Stimulated activated CD8-positive, alpha-beta memory T cell treated with anti-CD3 and anti-CD28 coated beads, Interleukin-4, amount 100 ng/mL, for 48 hours (primary cell): ENCODE data around the gene GRIN1.

Experiments
- DNase-seq: peaks from one replicate; pipeline ENCODE4 v3.0.0-alpha.2; 2020

The GRIN1 gene

GRCh38 chr9:137198051-137198901 is 59.3 kb downstream of the GRIN1 start:
- DNase-seq: no peak

- no peak for DNase-seq
Measured at GRCh38 chr9:137198902-137199283, 59.9 kb downstream of the GRIN1 start.

GRCh38 chr9:137199411-137200121 is 60.6 kb downstream of the GRIN1 start:
- no peak for DNase-seq

DNA sequence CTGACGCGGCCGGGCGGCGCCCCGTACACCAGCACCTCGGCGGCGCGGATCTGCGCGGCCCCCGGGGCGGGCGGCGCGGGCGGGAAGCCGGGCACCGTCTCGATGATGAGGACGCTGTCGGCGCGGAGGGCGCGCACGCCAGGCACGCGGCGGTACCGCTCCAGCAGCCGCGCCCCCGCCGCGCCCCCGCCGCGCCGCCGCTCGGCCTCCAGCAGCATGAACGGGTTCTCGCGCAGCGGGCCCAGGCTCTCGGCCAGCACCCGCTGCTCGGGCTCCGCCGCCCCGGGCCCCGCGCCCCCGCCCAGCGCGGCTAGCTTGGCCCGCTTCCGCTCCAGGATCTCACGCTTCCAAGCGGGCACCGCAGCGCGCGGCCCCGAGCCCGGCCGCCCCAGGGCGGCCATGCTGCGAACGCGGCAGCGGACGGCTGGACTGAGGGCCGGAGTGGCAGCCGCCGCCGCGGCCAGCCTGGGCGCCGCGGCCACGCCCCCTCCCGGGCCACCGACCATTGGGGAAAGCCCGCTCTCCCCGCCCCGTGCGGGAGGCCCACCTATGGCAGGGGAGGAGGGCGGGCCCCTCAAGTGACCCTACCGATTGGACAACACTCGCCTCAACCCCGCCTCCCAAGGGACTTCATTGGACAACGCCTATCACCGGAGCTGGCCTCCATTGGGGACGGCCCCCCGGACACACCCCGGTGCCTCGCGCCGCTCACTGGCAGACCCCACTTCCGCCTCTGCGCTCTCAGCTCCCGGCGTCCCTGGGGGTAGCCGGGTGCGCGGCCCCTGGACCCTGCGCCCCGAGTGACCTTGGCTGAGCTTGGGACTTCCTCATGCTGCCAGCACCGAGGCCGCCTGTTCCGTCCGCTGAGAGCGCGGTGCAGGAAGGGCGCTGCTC is 61.6 kb downstream of the GRIN1 start, which contains the start of gene TPRN:
TSS of gene TPRN (minus strand) at position 431 of the 894 bp plus-strand sequence. CDS start at position 401, 30 bp downstream.
- peak; percentile 99 for DNase-seq

- no peak for DNase-seq
Measured at GRCh38 chr9:137201205-137201868, 62.4 kb downstream of the GRIN1 start.

DNA sequence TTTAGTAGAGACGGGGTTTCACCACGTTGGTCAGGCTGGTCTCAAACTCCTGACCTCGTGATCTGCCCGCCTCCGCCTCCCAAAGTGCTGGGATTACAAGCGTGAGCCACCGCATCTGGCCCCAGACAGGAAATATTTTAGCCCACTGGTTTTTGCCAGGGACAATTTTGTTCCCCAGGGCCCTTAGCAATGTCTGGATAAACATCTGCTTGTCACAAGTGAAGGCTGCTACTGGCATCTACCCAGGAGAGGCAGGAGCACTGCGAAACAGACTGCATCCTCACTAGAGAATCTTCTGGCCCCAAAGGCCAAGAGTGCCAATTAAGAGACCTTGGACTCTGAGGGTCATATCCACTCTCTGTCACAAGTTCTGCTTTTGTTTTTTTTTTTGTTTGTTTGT is 64.0 kb downstream of the GRIN1 start:
- DNase-seq: no peak

- DNase-seq: no peak
Measured at GRCh38 chr9:137204731-137205125, 65.8 kb downstream of the GRIN1 start.

DNA sequence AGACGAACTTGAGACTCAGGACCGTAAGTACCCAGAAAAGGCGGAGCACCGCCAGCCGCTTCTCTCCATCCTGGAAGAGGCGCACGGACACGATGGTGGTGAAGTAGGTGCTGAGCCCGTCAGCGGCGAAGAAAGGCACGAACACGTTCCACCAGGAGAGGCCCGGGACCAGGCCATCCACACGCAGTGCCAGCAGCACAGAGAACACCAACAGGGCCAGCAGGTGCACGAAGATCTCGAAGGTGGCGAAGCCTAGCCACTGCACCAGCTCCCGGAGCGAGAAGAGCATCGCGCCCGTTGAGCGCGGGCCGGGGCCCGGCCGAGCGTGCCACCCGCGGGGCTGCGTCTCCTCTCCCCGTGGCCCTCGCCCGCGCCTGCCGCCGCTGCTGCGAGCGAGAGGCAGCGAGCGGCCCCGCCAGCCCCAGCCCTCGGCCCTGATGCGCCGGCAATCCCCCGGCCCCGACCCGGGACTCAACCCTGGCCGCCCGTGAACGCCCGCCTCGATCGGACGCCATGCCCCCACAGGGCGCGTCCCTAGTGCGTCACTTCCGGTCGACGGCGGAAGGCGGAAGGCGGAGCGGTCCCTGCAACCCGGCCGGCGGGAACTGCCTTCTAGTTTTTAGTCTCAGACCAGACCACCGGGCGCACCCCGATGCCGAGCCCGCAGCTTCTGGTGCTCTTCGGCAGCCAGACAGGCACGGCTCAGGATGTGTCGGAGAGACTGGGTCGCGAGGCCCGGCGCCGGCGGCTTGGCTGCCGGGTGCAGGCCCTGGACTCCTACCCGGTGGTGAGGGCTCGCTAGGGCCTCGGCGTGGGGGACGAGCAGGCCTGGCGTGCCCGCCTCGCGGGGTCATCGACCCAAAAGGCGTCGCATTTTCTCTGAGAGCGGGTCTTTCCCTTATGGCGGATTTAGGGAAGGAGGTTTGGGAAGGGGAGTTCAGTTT is 66.4 kb downstream of the GRIN1 start, which contains the start of the genes NDOR1 and TMEM203:
TSS of gene NDOR1 (plus strand) at position 575 of the 944 bp plus-strand sequence. CDS start at position 653, 78 bp downstream.
TSS of gene TMEM203 (minus strand) at position 523 of the 944 bp plus-strand sequence. CDS start at position 289, 234 bp downstream.
- DNase-seq: peak; percentile 98

DNA sequence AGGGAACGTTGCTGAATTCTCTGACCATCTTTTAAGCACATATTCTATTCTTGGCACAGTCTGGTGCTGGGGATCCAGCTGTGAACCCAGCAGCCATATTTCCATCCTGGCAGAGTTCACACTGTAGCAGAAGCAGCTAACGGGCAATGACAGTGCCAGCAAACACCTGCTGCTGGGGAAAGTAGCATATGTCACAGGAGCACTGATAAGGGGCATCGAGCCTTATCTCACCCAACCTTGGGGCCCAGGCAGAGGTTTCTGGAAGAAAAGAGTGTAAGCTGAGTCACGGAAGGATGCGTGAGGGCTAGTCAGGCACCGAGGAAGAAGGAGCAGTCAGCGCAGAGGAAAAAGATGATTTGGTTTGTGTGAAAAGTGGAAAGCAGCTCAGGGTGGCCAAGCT is 67.6 kb downstream of the GRIN1 start:
- DNase-seq: no peak

- DNase-seq: no peak
Measured at GRCh38 chr9:137211532-137211931, 72.6 kb downstream of the GRIN1 start.

DNA sequence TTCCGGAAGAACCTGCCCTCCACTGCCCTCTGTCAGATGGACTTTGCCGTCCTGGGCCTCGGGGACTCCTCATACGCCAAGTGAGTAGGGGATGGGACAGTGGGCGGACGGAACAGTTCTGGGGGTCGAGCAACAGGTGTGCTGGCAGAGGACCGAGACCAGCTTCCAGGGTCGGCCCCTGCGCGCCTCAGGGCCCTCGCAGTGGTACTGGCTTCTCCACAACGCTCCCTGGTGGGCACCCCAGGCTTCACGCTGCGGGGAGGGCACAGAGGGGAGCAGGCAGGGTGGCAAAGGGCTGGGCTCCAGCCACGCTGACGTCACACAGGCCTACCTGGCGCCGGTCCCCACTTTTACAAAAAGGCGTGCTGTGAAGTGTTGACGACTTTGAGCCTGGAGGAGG is 73.6 kb downstream of the GRIN1 start:
- no peak for DNase-seq

GRCh38 chr9:137213160-137214060 is 74.5 kb downstream of the GRIN1 start:
- no peak for DNase-seq

DNA sequence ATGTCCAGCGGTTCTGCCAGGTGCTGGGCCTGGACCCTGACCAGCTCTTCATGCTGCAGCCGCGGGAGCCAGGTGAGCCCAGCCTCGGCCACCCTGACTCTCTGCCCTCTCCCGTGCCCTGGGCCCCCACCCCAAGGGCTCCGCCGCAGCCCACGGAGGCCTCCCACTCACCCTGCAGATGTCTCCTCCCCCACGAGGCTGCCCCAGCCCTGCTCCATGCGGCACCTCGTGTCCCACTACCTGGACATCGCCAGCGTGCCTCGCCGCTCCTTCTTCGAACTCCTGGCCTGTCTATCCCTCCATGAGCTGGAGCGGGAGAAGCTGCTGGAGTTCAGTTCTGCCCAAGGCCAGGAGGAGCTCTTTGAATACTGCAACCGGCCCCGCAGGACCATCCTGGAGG is 75.7 kb downstream of the GRIN1 start:
- DNase-seq: no peak

GRCh38 chr9:137215196-137215986 is 76.4 kb downstream of the GRIN1 start:
- DNase-seq: no peak

GRCh38 chr9:137216188-137216965 is 77.4 kb downstream of the GRIN1 start:
- no peak for DNase-seq

DNA sequence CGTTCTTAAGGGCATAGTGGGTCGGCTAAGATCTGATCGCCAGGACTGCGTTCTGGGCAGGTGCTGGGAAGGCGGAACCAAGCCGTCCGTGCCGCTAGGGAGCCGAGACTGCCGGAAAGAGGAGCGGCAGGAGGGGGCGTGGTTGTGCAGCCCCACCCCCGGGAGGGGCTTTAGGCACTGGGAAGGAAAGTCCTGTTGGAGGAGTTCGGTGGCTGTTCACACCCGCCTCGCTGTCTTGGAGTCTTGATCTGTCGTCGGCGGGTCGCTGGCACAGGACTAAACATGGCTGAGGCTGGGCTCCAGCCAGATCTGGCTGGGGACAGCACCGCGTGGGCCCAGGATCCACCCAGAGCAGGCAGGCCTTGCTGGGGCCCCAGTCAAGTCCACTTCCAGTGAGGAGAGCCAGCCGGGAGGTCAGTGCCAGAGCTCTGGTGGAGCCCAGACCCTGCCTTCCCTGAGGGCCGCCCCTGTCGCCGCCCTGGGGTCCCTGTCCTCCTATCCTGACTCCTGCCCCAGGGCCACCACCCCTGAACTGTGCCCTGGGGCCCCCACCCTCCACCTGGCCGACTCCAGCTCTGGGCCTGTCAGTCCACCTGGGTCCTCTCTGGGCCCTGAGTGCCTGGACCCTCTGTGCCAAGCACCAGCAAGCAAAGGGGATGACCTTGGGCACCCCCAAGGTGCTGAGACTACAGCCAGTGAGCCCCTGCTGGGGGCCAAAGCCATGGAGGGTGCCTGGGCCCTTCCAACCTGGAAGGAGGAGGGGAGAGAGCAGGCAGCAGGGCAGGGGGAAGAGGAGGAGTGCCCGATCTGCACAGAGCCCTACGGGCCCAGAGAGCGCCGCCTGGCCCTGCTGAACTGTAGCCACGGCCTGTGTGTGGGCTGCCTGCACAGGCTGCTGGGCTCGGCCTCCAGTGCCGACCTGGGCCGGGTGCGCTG is 78.6 kb downstream of the GRIN1 start:
- DNase-seq: no peak

GRCh38 chr9:137218212-137218753 is 79.3 kb downstream of the GRIN1 start:
- no peak for DNase-seq
